GM19372 (cell line): ENCODE results near the gene WDR48.

Experiments used
- ATAC-seq: cut with Tn5 transposase; IDR thresholded peaks from one replicate; pipeline ENCODE4 v1.9.1; 2021; ENCODE audit warnings: mild to moderate bottlenecking, low read depth, moderate library complexity; ENCODE audit not compliant: unreplicated experiment

Gene WDR48

GRCh38 chr3:39062180-39062579 is 10.4 kb downstream of the WDR48 start:
- no peak for ATAC-seq

- no peak for ATAC-seq
Measured at GRCh38 chr3:39063143-39063542, 11.3 kb downstream of the WDR48 start.

- ATAC-seq, result no peak
Measured at GRCh38 chr3:39064646-39065045, 12.8 kb downstream of the WDR48 start.

- ATAC-seq, result peak; percentile 100
Measured at GRCh38 chr3:39065197-39065596, 13.4 kb downstream of the WDR48 start.

- no peak for ATAC-seq
Measured at GRCh38 chr3:39067286-39067685, 15.5 kb downstream of the WDR48 start.

- ATAC-seq, result no peak
Measured at GRCh38 chr3:39068556-39068955, 16.7 kb downstream of the WDR48 start.

GRCh38 chr3:39075910-39076309 is 24.1 kb downstream of the WDR48 start:
- ATAC-seq, result no peak

- ATAC-seq, result no peak
Measured at GRCh38 chr3:39079530-39079929, 27.7 kb downstream of the WDR48 start.

- ATAC-seq, result no peak
Measured at GRCh38 chr3:39080026-39080425, 28.2 kb downstream of the WDR48 start.

GRCh38 chr3:39082666-39083313 is 31.0 kb downstream of the WDR48 start:
- no peak for ATAC-seq

- no peak for ATAC-seq
Measured at GRCh38 chr3:39086144-39086543, 34.3 kb downstream of the WDR48 start.

GRCh38 chr3:39088456-39088855 is 36.6 kb downstream of the WDR48 start:
- no peak for ATAC-seq

- no peak for ATAC-seq
Measured at GRCh38 chr3:39088889-39089288, 37.1 kb downstream of the WDR48 start.

GRCh38 chr3:39090922-39091321 is 39.1 kb downstream of the WDR48 start:
- no peak for ATAC-seq

- ATAC-seq, result no peak
Measured at GRCh38 chr3:39094851-39095677, 43.2 kb downstream of the WDR48 start.

- no peak for ATAC-seq
Measured at GRCh38 chr3:39095778-39096177, 44.0 kb downstream of the WDR48 start.

GRCh38 chr3:39096775-39097174 is 45.0 kb downstream of the WDR48 start:
- no peak for ATAC-seq

GRCh38 chr3:39097716-39098472 is 46.1 kb downstream of the WDR48 start:
- ATAC-seq, result no peak

GRCh38 chr3:39098473-39099000 is 46.7 kb downstream of the WDR48 start:
- ATAC-seq, result no peak

GRCh38 chr3:39099242-39099641 is 47.4 kb downstream of the WDR48 start:
- no peak for ATAC-seq
